HG03439 (cell line): ENCODE measurements around the gene SUSD3.

Experiments
- ATAC-seq: cut with Tn5 transposase; IDR thresholded peaks from one replicate; pipeline ENCODE4 v1.9.1; 2021; ENCODE audit warnings: mild to moderate bottlenecking, moderate library complexity; ENCODE audit not compliant: unreplicated experiment

SUSD3 gene

DNA sequence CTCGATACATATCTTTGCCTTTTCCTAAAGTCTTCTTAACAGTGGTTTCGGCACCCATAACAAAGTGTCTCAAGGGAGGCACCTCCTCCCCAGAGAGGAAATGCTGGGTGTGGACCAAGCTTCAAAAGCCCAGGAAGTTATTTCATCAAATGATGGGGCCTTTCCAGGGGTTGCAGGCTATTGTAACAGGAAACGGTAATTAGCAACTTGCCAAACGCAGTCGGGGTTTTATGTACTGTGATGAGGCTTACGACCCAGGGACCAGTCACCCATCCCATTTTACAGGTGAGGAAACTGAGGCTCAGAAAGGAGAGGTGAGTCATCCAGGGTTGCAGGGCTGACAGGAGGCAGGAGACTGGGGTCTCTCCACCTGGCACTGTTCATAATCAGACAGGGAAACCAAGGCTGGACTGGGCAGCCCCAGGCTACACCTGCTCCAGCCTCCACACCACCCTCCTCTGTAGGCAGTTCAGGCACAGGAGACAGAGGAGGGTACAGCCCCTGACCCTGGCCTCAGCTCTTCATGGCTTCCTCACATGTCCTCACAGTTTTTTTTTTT is 30.0 kb upstream of the SUSD3 start:
- no peak for ATAC-seq

DNA sequence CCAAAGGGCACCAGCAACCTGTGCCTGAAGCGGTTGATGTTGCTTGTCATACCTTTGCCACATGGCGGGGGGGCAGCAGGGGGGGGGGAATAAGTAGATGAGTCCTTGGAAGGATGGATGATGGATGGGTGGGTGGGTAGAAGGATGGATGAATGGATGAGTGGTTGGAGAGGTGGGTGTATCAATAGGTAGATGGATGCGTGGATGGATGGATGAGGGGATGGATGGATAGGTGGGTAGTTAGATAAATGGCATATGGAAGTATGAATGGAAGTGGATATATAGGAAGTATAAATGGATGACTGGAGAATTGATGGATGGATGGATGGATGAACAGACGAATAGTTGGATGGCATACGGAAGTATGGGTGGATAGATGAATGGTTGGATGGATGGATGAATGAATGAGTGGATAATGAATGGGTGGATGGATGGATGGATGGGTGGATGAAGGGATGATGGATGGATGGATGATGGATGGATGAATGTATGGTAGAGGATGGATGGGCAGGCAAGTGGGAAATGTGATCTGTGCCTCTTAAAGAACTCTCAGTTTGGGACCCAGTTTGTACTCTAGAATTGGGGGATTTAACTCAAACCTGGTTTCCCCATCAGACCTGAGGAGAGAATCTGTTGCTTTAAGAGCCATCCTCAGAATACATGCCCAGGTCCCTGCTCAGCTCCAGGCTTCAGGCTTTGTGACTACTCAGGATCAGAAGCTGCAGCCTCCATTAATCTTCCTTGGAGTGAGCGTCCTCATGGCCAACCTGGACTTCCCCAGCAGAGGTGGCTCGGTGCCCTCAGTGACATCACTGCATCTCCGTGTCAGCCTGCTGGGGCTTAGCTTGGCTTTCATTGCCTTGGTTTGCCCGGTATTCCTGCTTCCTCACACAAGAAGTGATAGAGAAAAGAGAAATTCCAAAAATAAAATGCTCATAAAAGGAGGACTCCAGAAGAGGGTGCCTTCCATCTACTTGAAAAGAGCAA is 27.6 kb upstream of the SUSD3 start:
- ATAC-seq = no peak

DNA sequence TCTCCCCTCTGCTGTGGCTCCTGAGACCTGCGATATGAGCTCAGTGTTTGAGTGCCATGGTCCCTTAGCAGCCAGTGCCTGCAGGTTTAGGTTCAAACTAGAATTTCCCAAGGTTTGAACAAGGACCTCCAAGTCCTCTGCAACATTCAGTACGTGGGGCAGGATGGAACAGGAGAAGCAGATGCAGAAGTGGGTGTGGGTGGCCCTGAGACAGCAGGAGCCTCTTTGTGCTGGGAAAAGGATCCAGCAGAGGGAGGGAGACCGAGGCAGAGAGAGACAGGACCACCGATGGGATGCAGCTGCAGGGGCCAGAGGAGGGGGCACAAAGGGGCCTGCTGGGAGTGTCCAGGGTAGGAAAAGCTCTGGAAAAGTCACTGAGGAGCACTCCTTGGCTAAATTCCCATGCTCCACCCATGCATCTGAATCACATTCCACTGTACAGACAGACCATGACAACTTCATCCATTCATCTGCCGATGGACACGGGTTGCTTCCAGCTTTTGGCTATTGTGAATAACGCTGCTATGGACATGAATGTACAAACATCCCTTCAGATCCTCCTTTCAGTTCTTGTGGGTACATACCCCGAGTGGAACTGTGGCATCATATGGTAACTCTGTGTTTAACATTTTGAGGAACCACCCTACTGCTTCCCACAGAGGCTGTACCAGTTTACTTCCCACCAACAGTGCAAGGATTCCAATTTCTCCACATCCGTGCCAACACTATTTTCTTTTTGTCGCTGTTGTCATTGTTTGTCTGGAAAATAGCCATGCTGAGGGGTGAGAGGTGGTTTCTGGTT is 26.7 kb upstream of the SUSD3 start:
- ATAC-seq = no peak

DNA sequence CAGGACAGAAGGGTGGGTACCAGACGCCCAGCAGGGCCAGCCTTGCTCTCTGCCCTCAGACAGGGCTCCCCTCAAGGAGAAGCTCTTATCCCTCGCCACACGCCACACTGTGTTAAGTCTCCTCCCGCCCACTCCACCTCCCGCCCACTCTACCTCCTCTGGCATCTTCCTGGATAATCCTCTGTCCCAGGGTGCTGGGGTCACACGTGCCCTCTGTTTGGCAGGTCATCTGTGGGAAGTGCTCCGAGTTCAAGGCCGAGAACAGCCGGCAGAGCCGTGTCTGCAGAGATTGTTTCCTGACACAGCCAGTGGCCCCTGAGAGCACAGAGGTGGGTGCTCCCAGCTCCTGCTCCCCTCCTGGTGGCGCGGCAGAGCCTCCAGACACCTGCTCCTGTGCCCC is 26.0 kb upstream of the SUSD3 start:
- ATAC-seq = no peak

DNA sequence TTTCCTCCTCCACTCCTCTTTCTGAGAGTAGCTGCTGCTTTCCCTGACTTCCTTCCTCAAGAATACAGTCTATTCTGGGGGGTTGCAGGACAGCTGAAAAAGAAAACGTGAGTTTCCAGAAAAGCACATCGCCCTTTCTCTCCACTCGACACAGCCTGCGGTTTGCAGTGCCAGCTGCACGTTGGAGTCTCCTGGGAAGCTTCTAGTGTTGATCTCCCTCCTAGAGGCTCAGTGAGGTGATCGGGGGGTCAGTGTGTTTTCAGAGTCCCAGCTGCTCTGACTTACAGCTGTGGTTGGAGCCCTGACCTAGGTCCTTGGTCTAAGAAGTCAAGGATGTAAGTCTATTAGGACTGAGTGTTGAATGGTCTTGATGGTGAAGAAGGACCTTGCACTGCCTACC is 25.0 kb upstream of the SUSD3 start:
- ATAC-seq = no peak

DNA sequence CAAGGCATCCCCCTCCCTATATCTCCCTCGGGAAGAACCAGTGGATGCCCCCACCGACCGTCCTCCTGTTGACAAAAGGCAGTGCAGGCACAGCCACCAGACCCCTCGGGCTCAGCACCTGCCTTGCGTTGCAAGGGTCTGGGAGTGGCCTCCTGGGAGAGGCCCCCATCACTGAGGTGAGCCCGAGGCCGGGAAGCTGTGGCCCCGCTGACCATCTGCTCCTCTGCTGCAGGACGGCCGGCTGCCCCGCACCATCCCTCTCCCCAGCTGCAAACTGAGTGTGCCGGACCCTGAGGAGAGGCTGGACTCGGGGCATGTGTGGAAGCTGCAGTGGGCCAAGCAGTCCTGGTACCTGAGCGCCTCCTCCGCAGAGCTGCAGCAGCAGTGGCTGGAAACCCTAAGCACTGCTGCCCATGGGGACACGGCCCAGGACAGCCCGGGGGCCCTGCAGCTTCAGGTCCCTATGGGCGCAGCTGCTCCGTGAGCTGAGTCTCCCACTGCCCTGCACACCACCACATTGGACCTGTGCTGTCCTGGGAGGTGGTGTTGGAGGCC is 23.3 kb upstream of the SUSD3 start:
- no peak for ATAC-seq

DNA sequence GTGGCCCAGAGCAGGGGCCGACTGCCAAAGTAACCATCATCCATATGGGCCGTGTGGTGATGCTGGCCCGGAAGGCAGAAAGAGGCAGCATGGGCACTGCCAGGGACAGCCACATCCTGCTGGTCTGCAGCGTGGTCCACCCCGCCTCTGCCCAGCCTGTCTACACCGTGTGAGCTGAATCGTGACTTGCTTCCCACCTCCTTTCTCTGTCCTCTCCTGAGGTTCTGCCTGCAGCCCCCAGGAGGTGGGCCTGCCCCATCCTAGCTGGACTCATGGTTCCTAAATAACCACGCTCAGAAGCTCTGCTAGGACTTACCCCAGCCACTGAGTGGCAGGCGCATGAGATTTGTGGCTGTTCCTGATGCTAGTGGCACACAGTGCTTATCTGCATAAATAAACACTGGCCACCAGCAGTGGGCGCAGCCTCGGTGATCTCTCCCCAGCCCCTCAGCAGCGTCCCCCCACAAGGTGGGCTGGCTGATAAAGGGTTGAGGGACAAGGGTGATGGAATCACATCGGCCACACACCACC is 22.6 kb upstream of the SUSD3 start:
- ATAC-seq = no peak

DNA sequence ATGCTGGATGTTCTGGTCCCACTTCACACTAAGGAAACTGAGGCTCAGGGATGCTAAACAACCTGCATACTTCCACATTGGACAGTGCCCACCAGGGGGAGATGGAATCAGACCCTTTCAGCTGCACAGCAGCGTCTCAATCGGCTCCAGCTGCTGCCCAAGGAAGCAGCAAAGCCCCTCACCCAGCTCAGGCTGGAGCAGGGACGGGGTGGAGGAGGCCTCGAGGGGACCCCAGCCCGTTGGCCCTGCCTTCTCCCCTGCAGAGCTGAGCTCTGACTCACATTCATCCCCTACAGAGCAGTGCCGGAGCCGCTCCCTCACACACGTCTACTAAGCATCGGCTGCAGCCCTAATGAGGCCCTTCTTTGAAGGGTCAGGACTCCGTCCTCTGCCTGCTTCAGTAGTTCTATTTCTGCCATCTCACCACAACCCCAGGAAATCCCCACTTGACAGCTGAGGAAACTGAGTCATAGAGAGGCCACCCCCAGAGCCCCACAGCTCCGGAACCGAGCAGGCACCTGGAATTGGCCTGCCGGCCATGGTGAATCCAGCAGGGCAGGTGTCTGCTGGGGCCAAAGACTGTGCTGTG is 21.5 kb upstream of the SUSD3 start:
- no peak for ATAC-seq

DNA sequence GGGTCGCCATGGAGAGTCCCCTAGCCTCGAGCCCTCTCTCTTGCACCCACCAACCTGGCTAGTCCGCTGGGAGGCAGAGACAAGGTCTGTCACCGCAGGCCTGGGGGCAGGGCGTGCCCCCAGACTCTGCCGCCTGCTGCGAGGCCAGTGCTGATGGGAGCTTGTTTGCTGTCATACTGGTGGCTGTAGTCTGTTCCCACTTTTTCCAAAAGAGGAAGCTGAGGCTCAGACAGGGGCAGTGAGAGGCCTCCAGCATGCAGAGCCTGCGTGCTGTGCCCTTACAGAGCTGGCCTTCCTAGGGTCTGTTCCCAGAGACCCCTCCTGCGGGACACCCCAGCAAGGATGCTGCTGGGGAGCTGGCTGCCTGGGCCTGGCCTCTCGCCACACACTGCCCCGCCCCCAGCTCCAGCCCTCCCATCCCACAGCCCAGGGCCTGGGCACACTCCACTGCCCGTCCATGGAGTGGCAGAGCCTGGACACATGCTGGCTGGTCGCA is 21.0 kb upstream of the SUSD3 start:
- no peak for ATAC-seq

DNA sequence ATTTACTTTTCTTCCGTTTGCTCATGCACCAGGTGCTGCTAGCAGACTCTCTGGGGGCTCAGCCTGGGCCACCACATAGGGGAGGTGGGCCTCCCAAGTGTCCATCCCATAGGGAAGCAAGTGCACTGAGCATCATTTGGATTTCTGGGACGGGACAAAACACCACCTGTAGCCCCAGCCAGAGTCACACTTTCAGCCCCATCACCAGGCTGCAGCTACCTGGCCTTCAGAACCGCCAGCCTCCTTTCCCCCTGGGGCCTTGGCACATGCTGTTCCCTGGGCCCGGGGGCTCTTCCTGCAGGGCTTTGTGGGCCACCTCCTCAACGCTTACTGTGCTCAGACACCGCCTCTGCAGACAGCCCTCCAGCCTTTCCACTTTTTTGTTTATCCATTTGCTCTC is 19.6 kb upstream of the SUSD3 start:
- no peak for ATAC-seq

DNA sequence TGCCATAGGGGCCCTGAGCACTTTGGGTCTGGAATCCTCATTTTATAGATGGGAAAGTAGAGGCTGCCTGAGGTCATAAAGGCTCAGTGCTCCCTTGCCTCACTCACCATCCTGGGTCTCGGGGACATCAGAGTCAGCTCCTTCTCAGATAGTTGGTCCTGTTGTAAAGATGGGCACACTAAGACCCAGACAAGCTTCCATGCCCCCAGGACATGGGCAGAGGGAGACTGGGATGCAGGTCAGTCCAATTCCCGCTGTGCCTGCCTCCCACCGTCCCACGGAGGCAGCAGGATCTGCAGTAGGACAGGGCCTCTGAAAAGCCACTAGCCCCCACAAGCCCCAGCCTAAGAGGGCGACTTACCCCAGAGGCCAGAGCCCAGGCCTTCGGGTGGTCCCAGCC is 19.0 kb upstream of the SUSD3 start:
- ATAC-seq = no peak

DNA sequence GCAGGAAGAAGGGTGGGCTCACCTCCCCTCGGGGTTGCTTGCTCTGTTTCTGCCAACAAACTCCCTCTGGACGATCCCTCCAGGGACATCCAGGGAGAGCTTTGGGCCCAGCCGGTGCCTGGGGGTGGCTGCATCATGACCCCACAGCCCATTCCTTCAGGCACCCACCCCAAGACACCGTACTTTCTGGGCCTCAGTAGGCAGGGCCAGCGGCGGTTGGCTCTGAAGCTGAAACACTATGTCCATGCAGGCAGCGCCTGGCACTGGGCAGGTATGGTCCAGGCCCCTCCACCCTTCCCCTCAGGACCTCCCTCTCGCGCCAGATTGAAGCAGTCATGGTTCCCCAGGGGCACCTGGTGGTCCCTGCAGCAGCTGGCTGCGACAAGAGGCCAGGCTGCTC is 18.5 kb upstream of the SUSD3 start:
- ATAC-seq = no peak

DNA sequence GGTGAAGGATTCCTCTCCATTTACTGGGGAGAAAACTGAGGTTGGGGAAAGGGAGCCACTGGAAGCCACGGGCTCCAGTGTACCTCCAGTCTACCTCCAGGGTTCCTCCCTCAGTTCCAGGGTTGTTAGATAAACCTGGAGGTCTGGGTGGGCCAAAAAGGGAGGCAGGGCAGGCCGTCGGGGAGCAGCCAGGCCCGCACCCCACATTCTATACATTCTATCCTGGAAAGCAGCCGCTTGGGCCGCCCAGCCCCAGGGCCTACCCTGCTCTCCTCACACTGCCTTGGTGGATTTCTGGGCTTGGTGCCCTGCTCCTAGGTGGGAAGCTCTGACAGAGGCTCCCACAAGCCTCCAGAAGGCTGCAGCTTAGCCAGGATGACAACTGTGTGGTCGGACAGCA is 18.1 kb upstream of the SUSD3 start:
- no peak for ATAC-seq

DNA sequence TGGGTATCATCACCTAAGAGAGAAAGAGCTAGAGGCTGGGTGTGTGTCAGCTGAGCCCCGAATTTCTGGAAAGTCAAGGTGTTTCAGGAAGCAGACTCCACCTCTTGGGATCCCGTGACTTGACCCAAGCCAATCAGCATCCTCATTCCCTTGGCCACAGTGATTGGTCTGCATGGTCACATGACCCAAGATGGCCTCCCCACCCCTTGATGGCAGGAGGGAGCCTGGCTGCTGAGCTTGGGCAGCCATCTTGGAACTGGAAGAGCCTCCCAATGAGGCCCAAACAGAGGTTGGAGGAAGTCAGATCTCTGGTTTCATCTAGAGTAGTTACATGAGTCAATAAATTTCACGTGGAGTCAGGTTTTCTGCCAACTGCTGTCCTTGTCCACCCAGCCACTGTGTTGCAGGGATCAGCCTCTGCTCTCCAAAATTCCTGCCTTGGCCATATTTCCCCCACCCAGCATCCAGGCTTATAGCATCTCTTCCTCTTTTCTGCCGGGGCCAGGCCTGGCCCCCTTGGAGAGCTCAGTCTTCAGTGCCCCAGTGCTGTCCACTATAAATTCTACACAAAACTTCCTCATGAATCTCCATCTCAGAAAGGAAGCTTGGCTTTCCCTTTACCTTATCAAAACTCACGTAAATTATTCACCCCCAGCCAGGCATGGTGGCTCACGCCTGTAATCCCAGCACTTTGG is 17.2 kb upstream of the SUSD3 start:
- no peak for ATAC-seq

DNA sequence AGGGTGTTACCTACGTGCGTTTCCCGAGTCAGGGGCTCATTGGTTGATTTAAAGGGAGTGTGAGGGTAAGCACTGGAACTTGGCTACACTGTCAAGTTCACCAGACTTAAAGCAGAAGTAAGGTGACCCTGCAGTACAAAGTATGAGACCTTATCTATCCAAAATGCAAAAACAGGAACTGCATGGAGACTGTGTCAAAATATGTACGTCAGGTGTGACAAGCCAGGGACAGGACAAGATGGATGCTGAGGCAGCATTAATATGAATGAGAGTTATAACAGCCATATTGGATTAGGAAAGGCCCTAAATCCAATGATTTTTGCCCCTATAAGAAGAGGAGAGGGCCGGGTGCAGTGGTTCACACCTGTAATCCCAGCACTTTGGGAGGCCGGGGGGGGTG is 15.4 kb upstream of the SUSD3 start:
- ATAC-seq = no peak

DNA sequence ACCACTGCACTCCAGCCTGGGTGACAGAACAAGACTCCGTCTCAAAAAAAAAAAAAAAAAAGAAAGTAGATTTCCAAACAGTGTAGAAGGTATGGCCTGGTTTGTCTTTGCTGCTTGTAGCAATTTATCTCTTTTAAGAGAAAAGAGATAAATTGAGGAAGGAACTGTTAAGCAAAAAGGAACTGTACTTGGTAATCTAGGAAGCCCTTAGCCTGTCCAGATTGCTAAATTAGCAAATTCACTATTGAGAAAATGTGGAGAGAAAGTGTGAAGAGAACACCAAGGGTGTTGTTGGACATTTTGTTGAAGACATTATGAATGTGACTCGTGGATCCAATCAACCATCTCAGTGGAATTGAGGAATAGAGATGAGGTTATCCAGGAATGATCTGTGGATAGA is 13.0 kb upstream of the SUSD3 start:
- no peak for ATAC-seq

DNA sequence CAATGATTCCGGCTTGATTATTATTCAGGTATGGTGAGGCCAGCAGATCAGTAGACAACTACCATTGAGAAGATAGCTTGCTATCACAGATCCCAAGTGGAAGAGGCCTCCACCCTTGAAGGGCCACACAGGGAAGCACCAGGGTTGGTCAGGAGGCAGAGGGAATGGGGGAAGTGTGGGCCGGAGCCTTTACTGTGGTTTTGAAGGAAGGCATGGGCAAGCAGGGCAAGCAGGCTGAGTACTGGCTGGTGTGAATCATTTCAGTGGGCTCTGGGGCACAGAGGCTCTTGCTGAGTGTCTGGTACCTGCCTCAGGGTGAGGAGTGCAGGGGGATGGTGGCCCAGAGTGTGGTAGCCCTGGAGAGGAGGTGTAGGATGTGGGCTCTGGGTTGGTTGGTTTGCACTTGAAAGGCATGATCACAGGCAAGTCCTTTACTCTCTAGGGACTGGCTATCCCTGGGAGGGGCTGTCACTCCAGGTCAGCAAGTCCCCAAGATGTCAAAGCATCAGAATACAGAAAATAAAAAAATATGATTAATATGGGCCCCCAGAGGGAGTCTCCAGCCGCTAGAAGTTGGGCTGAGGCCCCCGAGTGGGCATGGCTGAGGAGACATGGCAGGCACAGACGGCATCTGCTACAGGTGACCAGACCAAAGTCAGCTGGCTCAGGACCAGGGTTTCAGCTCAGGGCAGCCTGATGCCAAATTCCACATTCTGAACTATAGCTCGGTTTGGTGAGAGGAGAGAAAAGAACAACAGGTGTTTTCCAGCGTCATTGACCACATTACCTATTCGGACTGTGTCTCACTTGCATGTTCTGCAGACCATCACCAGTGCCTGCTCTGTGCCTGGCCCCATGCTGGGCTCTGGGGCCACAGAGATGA is 9.7 kb upstream of the SUSD3 start:
- no peak for ATAC-seq

DNA sequence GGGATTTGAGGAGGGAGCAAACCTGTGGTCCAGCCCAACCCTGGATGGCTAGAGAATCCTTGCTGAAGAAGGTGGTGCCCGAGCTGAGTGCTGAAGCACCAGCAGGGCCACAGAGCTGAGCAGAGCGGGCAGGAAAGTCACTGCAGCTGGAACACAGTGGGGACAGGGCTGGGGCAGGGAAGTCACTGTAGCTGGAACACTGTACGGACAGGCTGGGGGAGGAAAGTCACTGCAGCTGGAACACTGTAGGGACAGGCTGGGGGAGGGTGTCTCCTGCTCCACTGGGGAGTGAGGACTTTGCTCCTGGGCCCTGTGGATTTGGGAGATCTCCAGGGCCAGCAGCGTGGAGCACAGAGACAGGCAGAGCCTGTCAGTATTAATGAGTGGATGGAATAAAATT is 9.0 kb upstream of the SUSD3 start:
- ATAC-seq = no peak

DNA sequence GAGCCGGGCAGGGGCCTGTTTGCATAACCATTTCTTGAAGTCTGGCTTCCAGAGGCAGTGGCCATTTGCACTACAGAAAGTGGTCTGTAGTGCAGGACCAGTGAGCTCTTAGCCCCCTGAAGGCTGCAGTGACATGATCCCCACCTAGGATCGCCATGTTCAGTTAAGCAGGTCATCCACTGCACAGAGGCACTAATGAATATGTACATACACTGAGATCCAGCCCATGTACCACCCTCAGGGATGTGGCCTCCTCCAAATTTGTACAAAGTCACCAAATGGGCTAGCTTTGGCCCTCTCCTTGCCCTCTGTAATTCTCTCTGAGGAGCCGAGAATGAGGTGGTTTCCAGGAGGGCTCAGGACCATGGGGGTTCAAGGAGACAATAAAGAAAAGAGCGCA is 8.3 kb upstream of the SUSD3 start:
- no peak for ATAC-seq
